MM.1S (cell line): ENCODE measurements around the gene LRWD1.
"Not testable (repeated sequence)": the region's sequence is repeated elsewhere in the genome, so short reads cannot be mapped to it uniquely, and the experiment has no call there.

Experiments
- DNase-seq: peaks from one replicate; pipeline ENCODE4 v3.0.0-alpha.2; 2015
- H2AFZ ChIP-seq: fragments of 300-600 bp; sonication (generic); 2 replicates; pipeline ENCODE4 v1.6.0; 2016; ENCODE audit warnings: antibody characterized with exemption, low read length
- H3F3A ChIP-seq: fragments of 300-600 bp; sonication (generic); 2 replicates; pipeline ENCODE4 v1.6.1; 2016; ENCODE audit warnings: mild to moderate bottlenecking, antibody characterized with exemption, low read length, moderate library complexity, mixed read lengths; ENCODE audit not compliant: insufficient read depth
- H3K27ac ChIP-seq: fragments of 300-600 bp; sonication (generic); 2 replicates; pipeline ENCODE4 v1.5.1; 2016; ENCODE audit warnings: mild to moderate bottlenecking, low read length
- H3K27me3 ChIP-seq: fragments of 300-600 bp; sonication (generic); replicated peaks from 2 replicates; pipeline ENCODE4 v1.6.0; 2016; ENCODE audit warnings: low read length; ENCODE audit not compliant: insufficient read depth
- H3K36me3 ChIP-seq: fragments of 300-600 bp; sonication (generic); replicated peaks from 2 replicates; pipeline ENCODE4 v1.6.1; 2016; ENCODE audit warnings: mild to moderate bottlenecking, low read length, mixed read lengths; ENCODE audit not compliant: insufficient read depth
- H3K4me1 ChIP-seq: fragments of 300-600 bp; sonication (generic); 2 replicates; pipeline ENCODE4 v1.6.1; 2016; ENCODE audit warnings: low read length, mixed read lengths
- H3K4me2 ChIP-seq: fragments of 300-600 bp; sonication (generic); 2 replicates; pipeline ENCODE4 v1.6.0; 2016; ENCODE audit warnings: low read depth, low read length
- H3K4me3 ChIP-seq: fragments of 300-600 bp; sonication (generic); 2 replicates; pipeline ENCODE4 v1.5.1; 2016; ENCODE audit warnings: low read length, mixed read lengths
- H3K79me2 ChIP-seq: fragments of 300-600 bp; sonication (generic); 2 replicates; pipeline ENCODE4 v1.6.1; 2016; ENCODE audit warnings: mixed run types, low read length, mixed read lengths
- H3K9ac ChIP-seq: fragments of 300-600 bp; sonication (generic); 2 replicates; pipeline ENCODE4 v1.6.1; 2016; ENCODE audit warnings: low read length, mixed read lengths
- H3K9me2 ChIP-seq: fragments of 300-600 bp; sonication (generic); replicated peaks from 2 replicates; pipeline ENCODE4 v1.6.1; 2016; ENCODE audit warnings: mild to moderate bottlenecking, low read length, mixed read lengths; ENCODE audit not compliant: insufficient read depth
- H3K9me3 ChIP-seq: fragments of 300-600 bp; sonication (generic); replicated peaks from 2 replicates; pipeline ENCODE4 v1.6.1; 2016; ENCODE audit warnings: mild to moderate bottlenecking, low read length, mixed read lengths; ENCODE audit not compliant: insufficient read depth
- H4K20me1 ChIP-seq: fragments of 300-600 bp; sonication (generic); 2 replicates; pipeline ENCODE4 v1.6.1; 2016; ENCODE audit warnings: mild to moderate bottlenecking, low read length, moderate library complexity, mixed read lengths; ENCODE audit not compliant: insufficient read depth
- EZH2 ChIP-seq: fragments of 300-600 bp; sonication (generic); optimal IDR thresholded peaks from 2 replicates; pipeline ENCODE3; 2017; ENCODE audit warnings: low read depth, mild to moderate bottlenecking, antibody characterized with exemption, low read length, mixed read lengths
- EZH2phosphoT487 ChIP-seq: fragments of 300-600 bp; sonication (generic); IDR thresholded peaks from 2 replicates; pipeline ENCODE4 v1.6.1; 2018; ENCODE audit warnings: antibody characterized with exemption, low read length
- TF ChIP-seq, protein P1 (sequence below): fragments of 300-600 bp; sonication (generic); IDR thresholded peaks from 2 replicates; pipeline ENCODE4 v1.5.1; 2016; ENCODE audit warnings: antibody characterized with exemption, low read length, mixed read lengths

LRWD1 gene

DNA sequence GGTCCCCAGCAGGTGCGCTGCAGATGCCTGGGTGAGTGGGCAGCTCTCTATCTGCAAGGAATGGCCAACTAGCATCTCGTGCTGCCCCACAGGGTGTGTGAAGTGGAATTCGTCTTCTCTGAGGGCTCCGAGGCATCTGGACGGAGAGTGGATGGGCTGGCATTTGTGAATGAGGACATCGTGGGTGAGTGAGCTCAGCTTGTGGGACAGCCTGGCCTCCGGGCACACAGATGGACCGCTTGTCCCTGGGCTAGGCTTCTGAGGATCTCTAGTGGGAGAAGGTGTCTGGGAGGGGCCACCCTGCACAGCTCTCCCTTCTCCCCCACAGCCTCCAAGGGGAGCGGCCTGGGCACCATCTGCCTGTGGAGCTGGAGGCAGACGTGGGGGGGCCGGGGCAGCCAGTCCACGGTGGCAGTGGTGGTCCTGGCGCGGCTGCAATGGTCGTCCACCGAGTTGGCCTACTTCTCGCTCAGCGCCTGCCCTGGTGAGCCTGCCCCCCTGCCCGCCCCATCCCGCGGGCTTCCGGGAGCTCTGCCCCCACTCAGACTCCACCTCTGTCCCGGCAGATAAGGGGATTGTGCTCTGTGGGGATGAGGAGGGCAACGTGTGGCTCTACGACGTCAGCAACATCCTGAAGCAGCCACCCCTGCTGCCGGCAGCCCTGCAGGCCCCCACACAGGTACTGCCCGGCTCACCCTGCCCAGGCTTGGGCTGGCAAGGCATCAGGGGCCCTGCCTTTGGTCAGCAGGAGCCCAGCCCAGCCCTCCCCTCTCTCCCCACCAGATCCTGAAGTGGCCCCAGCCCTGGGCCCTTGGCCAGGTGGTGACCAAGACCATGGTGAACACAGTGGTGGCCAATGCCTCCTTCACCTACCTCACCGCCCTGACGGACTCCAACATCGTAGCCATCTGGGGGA, 7.6 kb downstream of the LRWD1 start:
- Histone ChIP-seq H3K36me3 (no peaks in the 10 kb centered on the region; the same call in 1 of the 2 replicates), H3K4me3 (no peak overlapping the region), H3K9ac (no peak overlapping the region), H2AFZ (no peak overlapping the region), H3K9me2 (no peaks in the 10 kb centered on the region), H3K4me1 (no peaks in the 10 kb centered on the region), H3K9me3 (no peaks in the 10 kb centered on the region), H3K4me2 (no peak overlapping the region), H4K20me1 (no peaks in the 10 kb centered on the region), H3K79me2 (peaks cover 42% of the 10 kb centered on the region), H3F3A (no peaks in the 10 kb centered on the region), H3K27ac (no peak overlapping the region), H3K27me3 (no peaks in the 10 kb centered on the region)
- DNase-seq: peak; percentile 3
- TF ChIP-seq, protein P1, sequence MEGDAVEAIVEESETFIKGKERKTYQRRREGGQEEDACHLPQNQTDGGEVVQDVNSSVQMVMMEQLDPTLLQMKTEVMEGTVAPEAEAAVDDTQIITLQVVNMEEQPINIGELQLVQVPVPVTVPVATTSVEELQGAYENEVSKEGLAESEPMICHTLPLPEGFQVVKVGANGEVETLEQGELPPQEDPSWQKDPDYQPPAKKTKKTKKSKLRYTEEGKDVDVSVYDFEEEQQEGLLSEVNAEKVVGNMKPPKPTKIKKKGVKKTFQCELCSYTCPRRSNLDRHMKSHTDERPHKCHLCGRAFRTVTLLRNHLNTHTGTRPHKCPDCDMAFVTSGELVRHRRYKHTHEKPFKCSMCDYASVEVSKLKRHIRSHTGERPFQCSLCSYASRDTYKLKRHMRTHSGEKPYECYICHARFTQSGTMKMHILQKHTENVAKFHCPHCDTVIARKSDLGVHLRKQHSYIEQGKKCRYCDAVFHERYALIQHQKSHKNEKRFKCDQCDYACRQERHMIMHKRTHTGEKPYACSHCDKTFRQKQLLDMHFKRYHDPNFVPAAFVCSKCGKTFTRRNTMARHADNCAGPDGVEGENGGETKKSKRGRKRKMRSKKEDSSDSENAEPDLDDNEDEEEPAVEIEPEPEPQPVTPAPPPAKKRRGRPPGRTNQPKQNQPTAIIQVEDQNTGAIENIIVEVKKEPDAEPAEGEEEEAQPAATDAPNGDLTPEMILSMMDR: no peak
- TF ChIP-seq EZH2phosphoT487 (no peak), EZH2 (no peak)

GRCh38 chr7:102473271-102473991, 8.6 kb downstream of the LRWD1 start:
- TF ChIP-seq, protein P1: no peak
- TF ChIP-seq EZH2phosphoT487: no peak
- no peak for TF ChIP-seq EZH2
- no peaks in the 10 kb centered on the region for H3K9me2 ChIP-seq
- no peaks in the 10 kb centered on the region; the same call in 1 of the 2 replicates for H3K36me3 ChIP-seq
- no peak overlapping the region for H3K9ac ChIP-seq
- H3K27me3 ChIP-seq: no peaks in the 10 kb centered on the region
- H2AFZ ChIP-seq: no peak overlapping the region
- no peaks in the 10 kb centered on the region for H3K4me1 ChIP-seq
- H3F3A ChIP-seq: no peaks in the 10 kb centered on the region
- H3K9me3 ChIP-seq: no peaks in the 10 kb centered on the region
- H4K20me1 ChIP-seq: no peaks in the 10 kb centered on the region
- no peak overlapping the region for H3K4me2 ChIP-seq
- DNase-seq: peak; percentile 4
- no peak overlapping the region for H3K4me3 ChIP-seq
- H3K27ac ChIP-seq: no peak overlapping the region
- H3K79me2 ChIP-seq: peaks cover 32% of the 10 kb centered on the region

DNA sequence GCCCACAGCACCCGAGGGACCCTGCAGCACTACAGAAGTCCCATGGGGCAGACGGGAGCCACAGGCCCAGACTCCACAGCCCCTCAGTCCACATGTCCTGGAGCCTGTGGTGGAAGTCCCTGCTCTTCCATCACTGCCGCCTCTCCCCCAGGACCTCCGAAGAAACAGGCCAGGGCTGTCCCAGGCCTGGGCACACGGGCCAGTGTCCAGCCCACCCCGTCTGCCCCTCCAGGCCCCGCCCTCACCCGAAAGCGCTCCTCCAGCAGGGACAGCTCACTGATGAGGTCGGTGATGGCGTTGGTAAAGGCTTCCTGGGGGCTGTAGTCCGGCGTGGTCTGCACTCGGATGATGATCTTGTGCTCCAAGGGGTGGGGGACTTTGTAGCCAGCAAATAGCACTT, 9.3 kb downstream of the LRWD1 start:
- peaks cover 25% of the 10 kb centered on the region for H3K79me2 ChIP-seq
- H2AFZ ChIP-seq, H3K9ac ChIP-seq, H3K4me2 ChIP-seq, H3K4me1 ChIP-seq, H3K27ac ChIP-seq, H3K36me3 ChIP-seq, H3K27me3 ChIP-seq, H3K4me3 ChIP-seq, H3K9me3 ChIP-seq, DNase-seq, H3F3A ChIP-seq, H4K20me1 ChIP-seq, H3K9me2 ChIP-seq: not testable (repeated sequence)

DNA sequence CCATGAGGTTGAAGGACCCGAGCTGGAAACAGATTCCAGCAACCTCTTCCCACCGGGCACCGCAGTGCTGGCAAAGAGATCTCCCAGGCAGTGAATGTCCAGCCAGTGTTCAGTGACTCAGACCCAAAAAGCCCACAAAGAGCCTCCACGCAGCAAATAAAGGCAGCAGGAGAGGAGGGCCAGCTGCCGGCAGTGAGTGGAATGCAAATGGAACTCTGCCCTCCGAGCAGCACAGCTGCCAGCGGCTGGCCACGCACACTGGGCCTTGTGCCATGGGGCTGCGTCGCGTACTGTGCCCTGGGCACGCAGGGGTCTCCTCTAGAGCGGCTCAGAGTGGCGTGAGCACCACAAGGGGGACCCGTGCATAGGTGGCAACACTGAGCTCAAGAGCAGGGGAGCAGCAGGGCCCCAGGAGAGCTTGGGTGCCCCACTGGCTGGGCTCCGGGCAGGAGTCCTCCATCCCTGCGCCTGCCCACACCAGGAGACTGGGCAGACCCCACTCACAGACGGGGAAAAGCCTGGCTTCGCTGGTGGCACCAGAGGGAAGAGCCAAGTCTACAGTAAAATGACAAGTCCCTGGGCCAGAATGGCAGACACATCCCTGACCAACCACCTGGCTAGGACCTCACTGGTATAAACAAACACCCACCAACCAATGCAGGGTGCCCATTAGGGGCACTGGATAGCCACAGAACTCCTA, 10.1 kb downstream of the LRWD1 start:
- not testable (repeated sequence) for H3K9ac ChIP-seq, H3K27ac ChIP-seq, H3K27me3 ChIP-seq, H3K4me2 ChIP-seq, H2AFZ ChIP-seq, H4K20me1 ChIP-seq, H3K9me3 ChIP-seq, H3F3A ChIP-seq, H3K4me1 ChIP-seq, H3K4me3 ChIP-seq, DNase-seq, H3K36me3 ChIP-seq, H3K9me2 ChIP-seq
- peaks cover 21% of the 10 kb centered on the region for H3K79me2 ChIP-seq
